CD4-positive, alpha-beta T cell treated with Interleukin-12 subunit alpha and Interleukin-12 subunit beta, for 1 hour (primary cell): ENCODE measurements around the gene SRGAP2B.
A peak's percentile ranks its signal among the peaks of the same experiment; 100 is the strongest.
"Not testable (repeated sequence)": the region's sequence is repeated elsewhere in the genome, so short reads cannot be mapped to it uniquely, and the experiment has no call there.

Experiments used
- DNase-seq: peaks from one replicate; pipeline ENCODE4 v3.0.0-alpha.2; 2020

SRGAP2B gene

DNA sequence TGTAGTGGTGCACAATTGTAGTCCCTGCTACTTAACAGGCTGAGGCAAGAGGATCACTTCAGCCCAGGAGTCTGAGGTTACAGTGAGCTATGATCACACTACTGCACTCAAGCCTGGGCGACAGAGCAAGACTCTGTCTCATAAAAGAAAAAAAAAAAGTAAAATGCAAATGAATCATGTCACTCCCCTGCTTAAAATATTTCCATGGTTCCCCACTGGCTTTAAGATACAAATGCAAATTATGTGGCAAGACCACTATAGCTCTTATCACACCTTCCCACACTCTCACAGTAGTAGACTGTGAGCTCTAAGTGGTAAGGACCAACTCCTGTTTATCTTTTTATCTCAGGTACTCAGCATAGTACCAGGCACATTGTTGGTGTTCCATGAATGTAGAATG is 53.6 kb downstream of the SRGAP2B start:
- not testable (repeated sequence) for DNase-seq

DNA sequence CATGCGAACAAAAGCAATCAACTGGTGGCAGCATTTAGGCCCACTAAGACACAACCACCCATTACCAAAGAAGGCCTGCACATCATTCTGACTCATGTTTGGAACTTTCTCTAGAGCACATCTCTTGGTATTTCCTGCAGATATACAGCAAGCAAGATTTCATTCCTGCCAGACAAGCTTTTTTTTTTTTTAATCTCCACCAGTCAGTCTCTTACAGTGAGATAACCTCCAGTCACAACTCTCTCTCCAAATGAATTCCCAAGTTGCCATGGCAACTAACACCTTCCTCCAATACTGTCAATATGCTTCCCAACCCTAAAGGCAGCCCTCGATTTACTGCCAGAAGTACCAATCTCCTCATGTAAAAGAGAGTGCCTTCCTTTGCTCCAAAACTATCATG is 59.1 kb downstream of the SRGAP2B start:
- not testable (repeated sequence) for DNase-seq

DNA sequence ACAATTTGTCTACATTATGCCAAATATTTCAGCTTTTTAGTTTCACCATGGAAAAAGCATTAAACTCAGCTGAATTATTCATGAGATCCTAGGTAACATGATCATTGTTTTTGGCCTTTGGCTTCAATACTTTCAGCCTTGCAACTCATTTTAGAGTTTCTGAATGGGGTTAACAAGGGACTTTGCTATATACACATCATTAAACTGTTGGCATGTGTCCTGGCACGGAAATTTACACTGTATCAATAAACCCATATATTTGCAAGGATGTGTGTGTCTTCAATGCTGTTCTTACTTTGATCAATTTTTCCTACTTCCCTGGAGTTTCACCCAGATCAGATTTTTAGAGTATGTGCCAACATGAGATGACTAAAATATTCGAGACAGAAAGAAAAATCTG is 61.6 kb downstream of the SRGAP2B start:
- DNase-seq, result not testable (repeated sequence)

DNA sequence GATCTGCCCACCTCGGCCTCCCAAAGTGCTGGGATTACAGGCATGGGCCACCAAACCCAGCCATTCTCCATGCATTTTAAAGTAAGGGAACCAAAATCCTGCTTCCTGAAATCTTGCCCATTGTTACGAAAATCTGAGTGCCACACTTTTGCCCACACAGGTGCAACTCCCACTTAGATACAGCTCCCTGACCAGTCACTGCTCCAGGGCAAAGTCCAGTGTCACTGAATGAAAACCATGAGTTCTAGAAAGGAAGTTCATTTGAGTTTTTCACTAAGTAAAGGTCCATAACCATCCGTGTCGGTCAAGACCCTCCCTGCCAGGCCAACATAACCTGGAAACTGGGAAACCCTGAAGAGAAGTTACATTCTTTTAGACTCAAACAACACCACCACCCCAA is 67.9 kb downstream of the SRGAP2B start:
- DNase-seq, result not testable (repeated sequence)

DNA sequence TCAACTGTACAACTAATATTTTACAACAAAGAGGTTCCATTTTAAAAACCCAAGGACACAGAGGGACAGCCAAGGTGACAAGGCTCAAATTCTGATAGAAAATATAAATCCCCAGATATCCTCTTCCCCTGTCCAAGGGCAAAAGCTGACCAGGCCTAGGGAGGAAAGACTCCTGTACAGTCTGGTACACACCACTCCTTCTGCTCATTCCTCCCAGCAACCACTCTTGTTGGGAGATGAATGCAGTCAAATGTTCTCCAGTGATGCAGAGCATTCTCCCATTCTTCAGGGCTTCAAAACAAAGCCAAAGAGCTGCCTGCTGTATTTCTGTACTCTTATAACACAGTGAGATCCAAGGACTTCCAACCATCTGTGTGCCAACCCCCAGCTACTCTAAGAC is 69.8 kb downstream of the SRGAP2B start:
- DNase-seq, result not testable (repeated sequence)

DNA sequence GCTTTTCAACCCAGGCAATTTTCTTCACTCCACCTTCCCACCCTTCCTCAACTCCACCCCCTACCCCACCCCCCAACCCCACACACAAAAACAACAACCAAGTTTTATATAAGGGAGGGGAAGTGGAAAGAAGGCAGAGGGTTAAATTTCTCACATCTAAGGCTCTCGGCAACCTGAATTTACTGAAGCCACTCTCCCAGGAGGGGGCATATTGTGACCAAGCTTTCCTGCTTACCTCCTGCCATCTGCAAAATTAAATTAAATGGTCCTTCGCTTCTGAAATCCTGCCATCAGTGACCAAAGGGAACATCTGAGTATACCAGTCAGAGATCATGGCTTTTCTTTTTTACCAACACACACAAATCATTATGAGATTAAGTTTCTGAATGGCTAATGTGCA is 72.9 kb downstream of the SRGAP2B start:
- not testable (repeated sequence) for DNase-seq

DNA sequence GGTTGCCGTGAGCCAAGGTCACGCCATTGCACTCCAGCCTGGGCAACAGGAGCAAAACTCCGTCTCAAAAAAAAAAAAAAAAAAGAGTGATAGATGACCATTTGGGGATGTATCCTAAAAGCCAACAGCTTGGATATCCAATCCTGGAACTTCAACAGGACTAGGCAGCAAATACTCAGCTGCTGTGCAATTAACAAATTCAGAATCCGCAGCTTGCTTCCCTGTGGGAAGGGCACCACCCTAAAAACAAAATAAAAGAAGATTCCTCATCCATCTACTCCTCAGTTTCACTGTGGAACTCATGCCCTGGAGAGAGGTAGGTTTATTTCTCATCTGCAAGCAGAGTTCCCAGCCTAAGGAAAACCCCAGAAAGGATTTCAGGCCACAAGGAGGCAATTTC is 73.4 kb downstream of the SRGAP2B start:
- DNase-seq, result not testable (repeated sequence)

DNA sequence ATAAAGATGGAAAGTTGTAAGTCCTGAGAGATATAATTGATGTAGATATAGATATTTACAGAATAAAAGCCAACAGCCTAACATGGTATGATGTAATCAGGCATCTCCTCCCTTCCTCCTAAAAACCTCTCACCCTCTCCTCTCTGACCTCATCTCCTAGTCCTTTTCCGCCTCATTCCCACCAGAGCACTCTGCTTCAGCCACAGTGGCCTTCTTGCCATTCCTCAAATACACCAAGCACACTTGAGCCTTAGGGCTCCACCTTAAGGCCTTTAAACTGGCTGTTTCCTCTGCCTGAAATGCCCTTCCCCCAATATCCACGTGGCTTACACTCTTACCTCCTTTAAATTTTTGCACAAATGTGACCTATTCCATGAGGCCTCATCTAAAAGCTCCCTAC is 75.4 kb downstream of the SRGAP2B start:
- DNase-seq, result not testable (repeated sequence)

DNA sequence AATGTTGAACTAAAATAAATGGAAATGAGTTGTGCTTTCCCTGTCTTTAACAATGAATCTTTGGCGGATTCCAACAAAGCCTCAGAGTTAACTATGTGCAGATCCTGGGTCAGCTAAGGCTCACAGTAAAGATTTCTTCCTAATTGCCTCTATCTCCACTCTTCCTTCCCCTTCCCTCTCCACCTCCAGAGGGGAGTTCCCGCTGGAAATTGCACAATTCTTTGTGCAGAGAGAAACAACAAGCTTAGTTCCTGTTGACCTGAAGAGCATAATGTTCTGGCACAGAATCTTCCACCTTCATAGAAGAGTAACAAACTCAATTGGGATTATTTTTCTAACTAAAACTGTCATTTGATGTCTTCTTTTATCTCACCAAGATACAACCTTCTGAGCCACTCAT is 77.4 kb downstream of the SRGAP2B start:
- DNase-seq, result not testable (repeated sequence)

DNA sequence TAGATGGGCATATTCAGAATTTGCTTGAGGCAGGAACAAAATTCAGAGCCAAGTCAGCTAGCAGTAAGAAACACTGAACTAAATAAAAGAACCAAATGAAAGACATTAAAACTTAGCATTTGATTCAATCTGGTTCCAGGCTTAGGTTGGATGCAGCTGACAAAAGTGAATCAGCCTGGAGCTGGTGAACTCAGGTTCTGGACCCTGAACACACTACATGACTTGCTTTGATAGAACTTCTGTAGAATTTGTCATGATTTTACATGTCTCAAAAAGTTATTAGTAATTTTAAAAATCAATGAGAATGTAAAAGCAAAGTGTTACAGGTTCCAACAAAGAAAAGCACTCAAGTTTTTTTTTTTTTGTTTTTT is 78.7 kb downstream of the SRGAP2B start:
- DNase-seq, result not testable (repeated sequence)

DNA sequence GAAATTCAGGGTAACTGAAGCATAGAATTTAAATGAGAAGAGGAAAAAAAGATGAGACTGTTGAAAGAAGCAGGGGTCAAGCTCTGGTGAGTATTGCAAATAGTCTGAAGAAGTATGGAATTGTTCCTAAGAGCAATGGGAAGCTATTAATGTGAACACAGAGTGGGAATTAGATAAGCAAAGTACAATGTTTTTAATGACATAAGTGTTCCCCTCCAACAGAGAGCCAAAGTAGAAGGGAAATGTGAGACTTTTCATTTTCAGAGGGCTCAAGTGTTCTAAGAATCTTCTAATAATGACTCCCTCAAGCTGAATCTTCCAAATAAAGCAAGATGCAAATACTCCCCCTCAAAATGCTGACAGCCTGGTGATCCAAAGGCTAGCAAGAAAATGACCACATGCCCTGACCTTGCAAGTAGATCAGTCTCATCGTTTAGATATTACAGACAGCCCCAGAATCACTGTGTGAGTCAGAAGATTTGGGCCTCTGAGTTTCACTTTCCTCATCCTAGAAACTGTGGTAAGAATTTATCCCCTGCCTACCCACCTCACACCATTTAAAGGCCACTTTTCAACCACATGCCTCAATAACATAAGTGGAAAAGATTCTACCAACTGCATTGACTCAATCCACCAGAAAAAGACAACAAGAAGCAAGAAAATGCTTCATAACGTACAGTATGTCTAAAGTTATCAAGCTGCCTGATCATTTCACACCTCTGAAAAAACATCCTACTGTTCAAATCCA is 79.2 kb downstream of the SRGAP2B start:
- DNase-seq, result not testable (repeated sequence)

DNA sequence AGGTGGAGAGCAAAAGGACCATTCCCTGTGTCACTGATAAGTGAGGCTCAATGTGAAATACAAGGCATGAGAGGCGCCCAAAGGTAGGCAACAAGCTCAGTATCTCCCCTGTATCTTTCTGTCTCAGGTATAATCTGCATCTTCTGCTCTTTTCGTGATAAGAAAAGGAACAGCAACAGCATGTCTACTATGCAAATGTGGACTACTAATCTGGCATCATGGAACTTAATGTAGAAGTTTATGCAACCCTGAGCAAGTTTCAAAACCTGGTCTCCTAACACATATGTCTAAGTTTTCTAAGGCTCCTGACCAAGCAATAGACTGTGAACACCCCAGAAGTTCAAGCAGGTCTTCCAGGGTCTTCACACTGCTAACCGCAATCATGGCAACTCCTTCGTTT is 81.8 kb downstream of the SRGAP2B start:
- not testable (repeated sequence) for DNase-seq

DNA sequence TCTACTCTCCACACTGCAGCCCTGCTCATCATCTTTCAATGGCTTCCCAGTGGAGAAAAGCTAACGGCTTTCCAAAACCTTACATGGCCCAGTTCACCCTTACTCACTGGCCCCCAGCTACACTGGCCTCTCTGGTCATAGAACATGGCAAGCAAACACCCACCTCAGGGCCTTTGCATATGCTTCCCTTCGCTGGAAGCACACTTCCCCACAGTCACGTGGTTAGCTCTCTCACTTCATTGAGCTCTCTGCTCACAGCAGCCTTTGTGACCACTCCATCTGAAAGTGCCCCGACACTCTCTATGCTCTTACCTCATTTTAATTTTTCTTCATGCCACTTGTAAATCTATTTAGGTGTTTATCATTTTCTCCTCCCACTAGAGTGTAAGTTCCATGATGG is 83.3 kb downstream of the SRGAP2B start:
- DNase-seq, result not testable (repeated sequence)

DNA sequence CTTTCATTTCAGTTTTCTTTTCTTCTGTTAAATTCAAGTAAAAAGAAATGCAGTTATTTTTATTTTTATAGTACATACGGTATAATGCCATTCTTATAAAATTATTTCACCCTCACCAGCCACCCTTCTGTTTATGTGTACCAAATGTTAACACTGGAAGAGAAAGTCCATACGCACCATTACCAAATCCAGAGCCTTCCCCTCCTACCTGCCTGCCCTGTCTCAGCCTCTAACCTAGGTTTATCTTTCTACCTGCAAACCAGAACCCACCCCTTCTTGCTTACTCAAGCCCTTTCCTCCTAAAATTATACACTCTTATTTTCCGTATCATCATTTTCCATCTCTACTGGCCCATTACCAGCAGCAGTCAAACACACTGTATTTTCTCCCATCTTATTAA is 84.5 kb downstream of the SRGAP2B start:
- DNase-seq, result not testable (repeated sequence)

DNA sequence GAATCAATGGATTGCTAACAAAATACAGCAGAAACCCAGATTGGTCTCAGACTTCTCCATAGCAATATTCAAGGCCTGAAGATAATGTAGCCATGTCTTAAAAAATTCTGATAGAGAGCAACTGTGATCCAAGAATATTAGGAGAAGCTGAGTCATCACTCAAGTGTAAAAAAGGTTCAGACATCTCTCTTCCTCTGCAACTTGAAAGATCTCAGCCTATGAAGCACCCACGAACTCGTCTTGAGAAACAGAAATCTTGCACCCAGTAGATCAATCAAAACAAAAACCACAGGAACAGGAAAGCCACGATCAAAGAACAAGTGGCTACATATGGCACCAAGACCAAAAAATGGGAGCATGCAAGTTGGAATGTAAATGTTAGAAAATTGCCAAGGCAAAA is 85.2 kb downstream of the SRGAP2B start:
- DNase-seq, result peak; percentile 13

DNA sequence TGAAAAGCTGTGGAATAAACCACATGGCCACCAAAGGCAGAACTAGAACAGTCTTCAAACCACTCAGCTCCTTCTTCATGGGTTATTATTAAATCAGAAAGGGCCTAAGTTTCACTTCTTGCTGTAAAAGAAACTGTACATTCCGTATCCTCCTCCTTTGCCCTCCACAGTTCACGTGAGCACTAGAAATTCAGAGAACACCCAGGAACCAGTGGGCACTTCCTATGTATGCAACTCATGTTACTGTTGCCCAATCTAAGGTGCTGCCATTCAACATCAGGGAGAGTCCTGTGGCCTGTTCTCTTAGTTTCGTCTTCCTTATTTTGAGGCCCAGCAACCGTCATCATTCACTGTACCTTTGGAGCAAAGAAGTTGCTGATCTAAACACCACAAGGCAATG is 86.7 kb downstream of the SRGAP2B start:
- DNase-seq, result not testable (repeated sequence)

DNA sequence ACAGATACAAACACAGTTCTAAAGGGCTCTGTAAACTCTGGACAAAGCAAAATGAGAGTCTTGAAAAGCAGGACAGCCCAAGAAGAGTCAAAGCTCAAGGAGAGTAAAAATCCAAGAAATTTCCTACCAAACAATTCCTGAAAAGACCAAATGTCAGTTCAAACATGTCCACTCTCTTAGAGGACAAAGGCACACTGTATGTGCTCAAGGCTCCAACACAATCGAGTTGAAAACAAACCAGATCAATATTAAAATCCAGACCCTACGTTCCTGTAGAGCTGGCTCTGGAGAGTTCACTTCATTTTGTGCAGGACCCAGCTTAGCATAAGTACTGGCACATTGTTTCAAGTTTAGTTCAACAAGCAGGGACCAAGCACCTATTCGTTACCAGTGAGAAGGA is 90.0 kb downstream of the SRGAP2B start:
- DNase-seq, result not testable (repeated sequence)

DNA sequence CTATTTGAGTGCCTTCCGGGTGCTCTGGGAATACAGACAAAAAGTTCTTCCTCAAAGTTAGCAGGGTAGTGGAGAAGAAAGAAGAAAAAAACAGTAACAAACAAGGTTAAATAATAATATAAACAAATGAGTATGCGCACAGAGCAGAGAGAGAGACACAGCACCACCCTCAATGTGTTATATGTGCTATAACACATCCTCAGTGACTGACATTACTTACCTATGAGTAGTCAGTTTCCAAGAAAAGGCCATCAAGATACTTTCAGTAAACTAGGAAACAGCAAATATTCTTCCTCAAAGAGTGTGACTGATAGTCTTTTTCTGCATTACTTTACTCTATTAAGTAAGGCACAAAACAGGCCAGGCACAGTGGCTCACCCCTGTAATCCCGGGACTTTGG is 93.7 kb downstream of the SRGAP2B start:
- not testable (repeated sequence) for DNase-seq

DNA sequence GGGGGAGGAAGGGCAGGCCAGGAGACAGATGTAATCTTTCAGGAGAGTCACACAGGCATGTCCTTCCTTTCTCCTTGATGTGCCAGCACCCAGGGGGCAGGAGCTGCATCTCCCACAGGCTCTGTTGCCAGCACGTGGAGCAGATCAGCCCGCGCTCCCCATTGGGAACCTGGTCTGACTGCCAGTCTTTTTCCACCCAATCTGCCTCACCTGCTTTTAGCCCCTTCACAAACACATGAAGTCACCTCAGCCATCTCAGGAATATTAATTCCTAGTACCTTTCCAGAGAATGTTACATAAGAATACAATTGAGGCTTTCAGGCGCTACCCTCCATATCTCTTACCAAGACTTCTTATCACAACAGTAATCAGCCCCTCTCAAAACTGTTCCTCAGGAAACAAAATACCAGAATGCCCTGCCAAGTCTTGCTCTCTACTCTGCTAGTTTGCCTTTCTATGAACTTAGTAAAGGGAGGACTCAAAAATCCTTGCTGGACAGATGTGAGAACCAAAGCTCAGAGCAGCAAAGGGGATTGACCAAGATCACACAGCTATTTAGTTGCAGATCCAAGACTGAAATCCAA is 94.3 kb downstream of the SRGAP2B start:
- not testable (repeated sequence) for DNase-seq

DNA sequence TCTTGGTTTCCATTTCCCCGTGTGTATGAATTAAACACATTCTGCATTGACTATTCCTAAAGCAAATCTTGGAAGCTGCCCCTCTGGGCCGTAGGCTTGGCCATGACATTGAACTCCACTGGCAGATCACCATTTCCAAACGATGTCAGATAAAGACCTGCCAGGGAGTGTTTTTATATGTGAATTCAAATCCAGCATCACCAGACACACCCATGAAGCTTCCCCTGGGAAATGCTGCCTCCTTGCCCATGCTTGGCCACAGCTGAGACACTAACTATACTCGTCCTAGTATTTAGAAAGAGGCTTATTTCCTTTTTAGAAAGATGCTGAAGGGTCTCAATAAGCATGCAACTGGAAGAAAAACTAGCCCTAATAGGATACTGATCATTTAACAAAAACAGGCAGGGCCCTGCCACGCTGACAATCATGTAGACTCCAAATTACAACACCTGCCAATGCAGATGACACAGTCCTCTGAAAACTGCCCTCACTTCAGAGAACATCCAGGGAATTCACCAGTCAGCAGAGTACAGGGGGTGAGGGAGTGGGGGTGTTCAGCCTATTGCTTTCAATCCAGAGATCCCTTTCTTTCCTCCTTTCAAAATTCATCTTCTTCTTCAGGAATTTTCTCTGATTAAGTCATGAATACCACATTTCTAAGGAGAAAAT is 94.9 kb downstream of the SRGAP2B start:
- not testable (repeated sequence) for DNase-seq

DNA sequence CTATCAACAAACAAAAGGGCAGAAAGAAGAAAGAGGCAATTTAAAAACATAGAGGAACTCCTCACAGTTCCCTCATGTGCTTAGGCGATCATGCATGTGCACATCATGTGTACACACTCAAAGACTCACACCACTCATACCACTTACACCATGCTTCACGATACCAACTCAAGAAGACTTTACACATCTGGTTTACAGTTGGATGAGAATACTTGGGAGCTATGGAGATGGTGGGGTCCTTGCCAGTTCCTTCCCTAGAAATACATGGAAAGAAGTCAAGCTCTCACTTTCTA is 96.2 kb downstream of the SRGAP2B start:
- not testable (repeated sequence) for DNase-seq

DNA sequence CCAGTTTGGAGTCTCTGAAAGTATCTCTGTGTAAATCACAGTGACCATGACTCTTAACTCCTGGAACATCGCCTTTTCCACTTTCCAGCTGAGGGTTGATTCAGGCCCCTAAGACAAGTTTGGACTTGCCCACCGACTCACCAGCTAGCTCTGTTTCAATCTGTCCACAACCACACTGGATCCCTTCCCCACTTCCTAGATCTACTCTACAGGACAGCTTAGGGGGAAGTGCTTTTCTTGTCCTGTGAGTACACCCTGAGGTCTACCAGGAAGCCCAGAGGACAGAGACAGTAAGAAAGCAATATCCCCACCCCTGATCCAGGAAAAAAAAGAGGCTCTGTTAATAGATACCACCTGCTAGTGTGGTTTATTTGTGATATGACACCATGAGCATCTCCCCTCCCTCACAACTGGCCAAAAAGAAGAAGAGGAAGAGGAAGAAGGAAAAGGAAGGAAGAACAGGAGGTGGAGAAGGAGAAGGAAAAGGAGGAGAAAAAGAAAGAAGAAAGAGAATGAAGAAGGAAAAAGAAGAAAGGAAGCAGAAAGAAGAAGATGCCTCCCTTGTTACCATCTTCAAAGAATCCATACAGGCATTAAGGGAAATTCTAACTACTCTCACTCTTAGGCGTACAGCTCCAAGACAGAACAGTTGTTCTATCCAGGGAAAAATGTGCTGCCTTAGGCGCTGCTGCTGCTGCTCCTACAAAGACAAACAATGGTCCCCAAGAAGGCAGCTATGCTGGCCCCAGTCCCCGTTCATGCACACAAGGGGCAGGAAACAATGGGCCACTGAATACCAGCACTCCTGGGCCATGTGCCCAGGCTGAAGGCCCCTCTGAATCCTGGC is 96.8 kb downstream of the SRGAP2B start:
- not testable (repeated sequence) for DNase-seq

DNA sequence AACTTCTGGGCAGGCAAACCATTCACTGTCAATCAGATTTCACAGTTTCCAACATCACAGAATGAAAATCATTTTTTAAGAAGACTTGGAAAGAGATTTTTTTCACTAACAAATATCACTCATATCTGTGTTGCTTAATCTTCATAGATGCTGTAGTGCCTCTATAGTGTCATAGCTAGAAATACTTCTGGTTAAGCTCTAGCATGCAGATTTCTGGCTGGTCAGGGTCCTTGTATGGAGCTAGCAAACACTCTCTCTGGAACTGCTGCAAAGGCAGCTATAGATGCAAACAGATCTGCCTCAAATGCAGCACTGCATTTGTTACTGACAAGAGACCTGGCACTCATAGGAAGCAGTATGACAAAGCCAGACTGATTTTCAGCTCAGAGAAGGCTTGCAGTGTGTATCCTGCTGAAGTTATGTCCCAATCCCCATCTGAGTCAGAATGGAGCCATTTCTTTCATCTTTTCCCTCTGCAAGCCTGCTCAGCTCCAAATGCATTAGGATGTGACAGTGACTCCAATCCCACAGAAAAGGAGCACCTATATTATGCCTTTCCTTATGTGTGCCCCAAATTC is 99.2 kb downstream of the SRGAP2B start:
- not testable (repeated sequence) for DNase-seq
